KOPT-K1 (cell line): ENCODE measurements around the gene ASB6.
"Not testable (repeated sequence)": the region's sequence is repeated elsewhere in the genome, so short reads cannot be mapped to it uniquely, and the experiment has no call there.

Source experiments
- H3K27ac ChIP-seq: fragments of 200-600 bp; sonication (generic); 2 replicates; pipeline ENCODE4 v1.5.1; 2016; ENCODE audit warnings: antibody characterized with exemption, mild to moderate bottlenecking, low read depth, low read length; ENCODE audit not compliant: poor library complexity, severe bottlenecking
- H3K36me3 ChIP-seq: fragments of 200-600 bp; sonication (generic); 2 replicates; pipeline ENCODE4 v1.5.1; 2017; ENCODE audit warnings: antibody characterized with exemption, mild to moderate bottlenecking, low read length, moderate library complexity; ENCODE audit not compliant: insufficient read depth
- H3K9me3 ChIP-seq: fragments of 200-600 bp; sonication (generic); 2 replicates; pipeline ENCODE4 v1.5.1; 2017; ENCODE audit warnings: antibody characterized with exemption, low read length, mild to moderate bottlenecking; ENCODE audit not compliant: insufficient read depth, poor library complexity, severe bottlenecking

Gene ASB6

DNA sequence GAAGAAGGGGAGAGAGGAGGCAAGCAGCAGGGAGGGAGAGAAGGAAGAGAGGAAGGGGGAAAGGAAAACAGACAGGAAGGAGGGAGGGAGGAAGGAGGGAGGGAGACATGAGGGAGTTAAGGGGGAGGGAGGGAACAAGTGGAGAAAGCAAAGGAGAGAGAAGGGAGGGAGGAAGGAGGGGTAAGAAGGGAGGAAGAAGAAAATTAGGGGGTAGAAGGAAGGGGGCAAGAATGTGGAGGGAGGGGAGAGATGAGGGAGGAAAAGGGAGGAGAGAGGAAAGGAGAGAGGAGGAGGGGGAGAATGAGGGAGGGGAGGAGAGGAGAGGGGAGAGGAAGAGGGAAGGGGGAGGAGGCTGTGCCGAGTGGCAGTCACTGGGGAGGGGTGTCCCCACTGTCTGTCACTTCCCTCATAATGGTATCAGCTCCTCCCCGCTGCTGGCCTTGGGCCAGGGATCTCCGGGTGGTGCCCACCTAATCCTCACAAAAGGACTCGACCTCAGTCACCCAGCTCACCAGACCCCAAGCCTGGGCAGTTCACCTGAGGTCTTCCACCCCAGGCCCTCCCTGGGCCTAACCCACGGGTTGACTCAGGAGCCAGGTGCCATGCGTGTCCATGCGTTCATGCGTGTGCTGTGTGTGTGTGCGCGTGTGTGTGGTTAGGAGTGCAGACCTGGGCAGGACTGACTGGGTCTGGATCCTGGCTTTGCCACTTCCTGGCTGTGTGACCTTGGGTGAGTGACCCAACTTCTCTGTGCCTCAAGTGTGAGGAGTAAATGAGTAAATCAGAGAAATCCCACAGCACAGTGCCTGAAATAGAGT lies 39.1 kb downstream of the ASB6 start:
- H3K27ac ChIP-seq = no peak overlapping the region
- no peaks in the 10 kb centered on the region for H3K9me3 ChIP-seq
- H3K36me3 ChIP-seq = no peaks in the 10 kb centered on the region

DNA sequence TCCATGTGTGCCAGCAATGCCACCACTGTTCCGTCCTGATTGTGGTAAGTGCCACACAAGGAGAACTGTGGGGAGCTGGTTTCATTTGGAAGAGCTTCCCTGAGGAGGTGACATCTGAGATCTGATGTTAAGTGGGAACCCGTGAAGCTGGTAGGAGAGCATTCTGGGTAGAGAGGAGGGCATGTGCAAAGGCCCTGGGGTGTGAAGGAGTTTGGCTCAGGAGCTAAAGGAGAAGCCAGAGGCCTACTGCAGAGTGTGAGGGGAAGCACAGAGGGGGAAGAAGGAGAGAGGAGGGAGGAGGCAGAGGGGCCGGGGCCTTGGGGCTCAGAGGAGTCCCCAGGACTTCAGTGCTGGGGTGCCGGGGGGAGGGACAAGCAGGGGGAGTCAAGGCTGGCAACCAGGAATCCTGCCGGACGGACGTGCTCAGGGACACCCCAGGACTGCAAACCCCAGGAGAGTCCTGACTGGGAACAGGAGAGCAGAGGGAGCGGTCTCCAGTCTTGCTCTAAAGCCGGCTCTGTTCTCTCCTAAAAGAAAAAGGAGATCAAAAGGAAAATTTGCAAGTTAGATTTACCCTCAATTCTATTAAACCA lies 40.8 kb downstream of the ASB6 start:
- no peak overlapping the region for H3K27ac ChIP-seq
- no peaks in the 10 kb centered on the region for H3K9me3 ChIP-seq
- H3K36me3 ChIP-seq = no peaks in the 10 kb centered on the region

DNA sequence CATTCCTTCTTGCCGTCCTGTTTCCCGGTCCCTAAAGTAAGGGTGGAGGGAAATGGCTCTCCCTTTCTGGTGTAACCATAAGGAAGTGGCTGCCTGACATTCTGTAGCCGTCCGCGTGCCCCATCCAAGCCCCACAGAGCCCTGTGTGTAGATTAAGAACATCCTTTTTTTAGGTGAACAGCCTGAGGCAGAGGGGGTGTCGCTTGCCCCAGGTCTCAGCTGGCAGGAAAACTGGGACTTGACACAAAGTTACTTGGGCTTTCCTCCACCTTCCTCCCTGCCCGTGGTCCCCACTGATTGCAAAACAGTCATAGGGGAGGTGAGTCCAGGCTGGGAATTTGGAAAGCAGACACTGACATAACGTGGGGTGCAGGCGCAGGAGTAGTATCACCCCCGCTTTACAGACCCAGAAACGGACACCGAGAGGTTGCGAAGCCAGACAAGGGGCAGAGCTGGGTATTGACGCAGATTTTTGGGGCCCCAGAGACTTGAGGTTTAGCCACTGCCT lies 43.8 kb downstream of the ASB6 start:
- no peaks in the 10 kb centered on the region for H3K36me3 ChIP-seq
- no peaks in the 10 kb centered on the region for H3K9me3 ChIP-seq
- H3K27ac ChIP-seq = no peak overlapping the region

DNA sequence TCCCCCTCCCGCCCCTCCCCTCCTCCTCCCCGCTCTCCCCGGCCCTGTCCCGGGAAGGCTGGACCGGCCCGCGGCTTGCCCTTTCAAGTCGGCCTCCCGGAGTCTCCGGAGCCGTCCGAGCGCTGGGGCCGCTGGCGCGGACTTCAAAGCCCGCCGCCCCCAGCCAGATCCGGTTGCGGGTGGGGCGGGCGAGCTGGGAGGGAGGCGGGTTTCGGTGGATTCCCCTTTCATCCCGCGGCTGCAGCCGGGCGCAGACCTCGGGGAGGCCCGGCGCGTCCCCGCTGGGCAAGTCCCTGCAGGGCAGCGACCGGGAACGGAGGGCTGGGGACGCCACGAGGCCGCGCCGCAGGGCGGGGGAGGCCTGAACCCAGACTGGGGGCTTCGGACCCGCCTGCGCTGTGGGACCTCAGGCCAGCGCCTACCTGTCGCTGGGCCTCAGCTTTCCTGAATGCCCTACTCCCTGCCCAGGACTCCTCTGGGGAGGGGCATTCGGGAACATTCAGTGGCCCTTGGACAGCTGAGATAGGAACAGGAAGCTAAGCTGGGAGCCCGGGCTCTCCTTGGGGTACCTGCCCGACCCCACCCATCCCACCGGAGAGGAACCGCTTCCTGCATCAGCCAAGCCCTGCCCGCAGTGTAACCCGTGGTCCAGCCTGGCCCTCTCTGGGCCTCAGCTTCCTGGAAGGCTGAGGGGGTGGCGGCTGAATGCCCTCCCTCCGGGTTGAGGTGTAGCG lies 44.4 kb downstream of the ASB6 start:
- Histone ChIP-seq H3K27ac (no peak overlapping the region), H3K36me3 (no peaks in the 10 kb centered on the region), H3K9me3 (no peaks in the 10 kb centered on the region)

DNA sequence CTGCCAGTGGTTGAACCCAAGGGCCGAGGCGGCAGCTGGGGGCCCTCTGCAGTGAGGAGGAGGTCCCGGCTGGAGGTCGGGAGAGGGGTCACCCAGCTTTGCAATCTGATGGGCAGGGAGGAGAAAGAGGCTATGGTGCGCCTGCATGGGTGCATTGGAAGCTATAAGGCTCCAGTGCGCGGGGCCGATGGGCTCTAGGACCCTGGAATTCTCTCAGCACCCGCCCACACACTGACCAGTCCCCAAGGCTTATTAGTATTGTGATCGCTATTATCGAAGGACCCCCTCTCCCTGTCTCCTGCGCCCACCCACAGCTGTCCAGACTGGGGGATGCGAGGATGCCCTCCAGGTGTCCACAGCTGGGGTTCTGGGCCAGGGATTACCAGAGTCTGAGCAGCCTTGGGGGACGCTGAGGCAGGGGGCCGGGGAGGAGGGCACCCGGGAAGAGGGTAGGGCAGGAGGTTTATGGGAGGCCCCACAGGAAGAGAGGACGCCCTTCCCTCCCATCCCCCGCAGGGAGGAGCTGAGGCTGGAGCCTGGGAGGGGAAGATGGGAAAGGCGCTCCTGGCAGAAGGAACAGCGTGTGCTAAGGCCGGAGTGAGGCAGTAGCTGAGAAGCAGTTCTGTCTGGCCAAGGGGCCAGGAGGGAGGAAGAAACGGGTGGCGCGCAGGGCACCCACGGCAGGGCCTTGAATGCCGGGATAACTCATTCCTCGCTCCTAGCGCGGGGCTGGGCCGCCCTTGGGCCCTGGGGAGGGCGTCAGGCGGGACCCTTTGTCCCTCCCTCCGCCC lies 45.2 kb downstream of the ASB6 start:
- H3K27ac ChIP-seq = no peak overlapping the region
- no peaks in the 10 kb centered on the region for H3K9me3 ChIP-seq
- no peaks in the 10 kb centered on the region for H3K36me3 ChIP-seq

DNA sequence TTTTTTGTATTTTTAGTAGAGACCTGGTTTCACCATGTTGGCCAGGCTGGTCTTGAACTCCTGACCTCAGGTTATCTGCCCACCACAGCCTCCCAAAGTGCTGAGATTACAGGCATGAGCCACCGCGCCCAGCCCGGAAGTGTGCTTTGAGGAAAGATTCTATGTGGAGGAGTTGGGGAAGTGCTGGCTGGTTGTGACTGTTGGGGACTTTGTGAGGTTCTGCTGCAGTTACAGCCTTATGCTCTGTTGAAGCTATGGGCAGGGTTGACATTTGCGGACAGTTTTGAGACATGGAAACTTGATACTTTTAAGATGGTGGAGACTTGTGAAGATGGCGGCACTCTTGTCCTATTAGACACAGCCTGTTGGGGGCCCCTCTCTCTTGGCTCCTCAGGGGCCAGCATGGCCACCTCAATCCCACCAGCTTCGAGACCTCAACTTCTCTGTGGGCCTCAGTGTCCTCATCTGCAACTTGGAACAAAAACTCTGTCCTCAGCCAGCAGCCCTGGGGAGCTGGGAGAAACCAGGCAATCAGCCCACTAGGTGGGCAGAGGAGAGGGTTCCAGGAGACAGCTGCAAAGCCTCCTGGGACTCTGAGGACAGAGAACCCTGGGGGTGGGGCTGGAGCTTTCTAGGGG lies 45.9 kb downstream of the ASB6 start:
- Histone ChIP-seq H3K9me3 (no peaks in the 10 kb centered on the region), H3K27ac (no peak overlapping the region), H3K36me3 (no peaks in the 10 kb centered on the region)

DNA sequence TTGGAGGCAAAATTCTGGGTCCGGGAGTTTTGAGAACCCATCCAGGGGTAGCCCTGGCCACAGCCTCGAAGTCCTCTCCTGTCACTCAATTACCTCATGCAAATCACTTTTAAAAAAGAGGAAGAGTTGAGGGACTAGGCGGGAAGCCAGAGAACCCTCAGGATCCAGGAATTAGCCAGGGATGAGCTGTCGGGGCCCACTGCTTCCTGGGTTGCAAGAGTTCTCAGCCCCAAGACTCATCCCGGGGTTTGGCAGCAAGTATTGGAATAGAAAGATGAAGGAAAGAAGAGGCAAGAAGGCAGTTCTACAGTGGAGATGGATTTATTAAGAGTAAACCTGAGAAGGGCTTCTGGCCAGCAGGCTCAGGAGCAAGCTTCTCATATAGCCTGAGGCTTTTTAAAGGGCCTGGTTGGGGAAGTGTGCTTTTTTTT lies 46.6 kb downstream of the ASB6 start:
- Histone ChIP-seq H3K27ac (no peak overlapping the region), H3K36me3 (no peaks in the 10 kb centered on the region), H3K9me3 (no peaks in the 10 kb centered on the region)

DNA sequence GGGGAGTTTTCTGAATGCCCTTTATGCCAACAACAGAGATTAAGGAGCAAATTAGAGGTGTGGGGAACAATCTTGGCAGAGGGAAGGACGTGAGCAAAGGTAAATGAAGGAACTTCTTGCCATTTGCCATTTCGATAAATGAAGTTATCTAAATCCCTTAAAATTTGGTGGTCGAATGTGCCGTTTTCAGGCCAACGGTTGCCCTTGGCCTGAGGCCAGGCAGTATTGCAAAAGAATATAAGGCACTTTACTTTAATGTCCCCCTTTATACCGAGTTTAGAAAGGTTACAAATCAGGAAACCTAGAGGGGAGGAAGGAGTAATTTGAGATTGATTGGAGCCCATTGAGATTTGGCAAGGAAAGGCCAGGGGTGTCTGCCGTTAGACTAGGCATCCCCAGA lies 47.3 kb downstream of the ASB6 start:
- Histone ChIP-seq H3K27ac (no peak overlapping the region), H3K9me3 (no peaks in the 10 kb centered on the region), H3K36me3 (no peaks in the 10 kb centered on the region)

DNA sequence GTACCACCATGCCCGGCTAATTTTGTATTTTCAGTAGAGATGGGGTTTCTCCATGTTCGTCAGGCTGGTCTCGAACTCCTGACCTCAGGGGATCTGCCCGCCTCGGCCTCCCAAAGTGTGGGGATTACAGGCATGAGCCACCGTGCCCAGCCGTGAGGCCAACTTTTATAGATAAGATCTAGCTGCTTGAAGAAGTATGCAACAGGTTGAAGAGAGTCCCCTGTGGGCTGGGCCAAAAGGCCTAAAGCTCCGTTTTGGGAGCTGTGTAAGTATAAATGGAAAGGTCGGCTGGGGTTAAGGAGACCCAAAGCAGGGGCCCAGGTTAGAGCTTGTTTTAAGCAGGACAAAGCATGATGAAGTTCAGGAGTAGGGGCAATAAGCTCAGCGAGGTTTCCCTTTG lies 49.2 kb downstream of the ASB6 start:
- H3K9me3 ChIP-seq, H3K27ac ChIP-seq, H3K36me3 ChIP-seq: not testable (repeated sequence)

DNA sequence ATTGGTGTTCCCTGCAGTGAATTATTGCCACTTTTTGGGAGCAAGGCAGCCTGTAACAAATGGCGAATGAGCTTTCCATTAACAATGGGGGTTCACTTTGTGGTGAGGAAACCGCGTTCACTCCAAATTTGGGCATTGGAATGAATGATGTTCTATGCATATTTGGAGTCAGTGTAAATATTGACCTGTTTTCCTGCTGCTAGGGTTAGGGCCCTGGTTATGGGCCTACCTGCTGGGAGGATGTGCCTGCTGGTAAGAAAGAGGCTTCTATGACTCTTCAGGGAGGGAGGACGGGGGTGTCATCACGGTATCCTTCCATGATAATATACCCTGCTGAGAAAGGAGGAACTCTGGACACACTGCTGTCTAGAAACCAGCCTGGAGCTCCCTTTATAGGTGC lies 50.0 kb downstream of the ASB6 start:
- no peaks in the 10 kb centered on the region for H3K36me3 ChIP-seq
- no peak overlapping the region for H3K27ac ChIP-seq
- no peaks in the 10 kb centered on the region for H3K9me3 ChIP-seq

DNA sequence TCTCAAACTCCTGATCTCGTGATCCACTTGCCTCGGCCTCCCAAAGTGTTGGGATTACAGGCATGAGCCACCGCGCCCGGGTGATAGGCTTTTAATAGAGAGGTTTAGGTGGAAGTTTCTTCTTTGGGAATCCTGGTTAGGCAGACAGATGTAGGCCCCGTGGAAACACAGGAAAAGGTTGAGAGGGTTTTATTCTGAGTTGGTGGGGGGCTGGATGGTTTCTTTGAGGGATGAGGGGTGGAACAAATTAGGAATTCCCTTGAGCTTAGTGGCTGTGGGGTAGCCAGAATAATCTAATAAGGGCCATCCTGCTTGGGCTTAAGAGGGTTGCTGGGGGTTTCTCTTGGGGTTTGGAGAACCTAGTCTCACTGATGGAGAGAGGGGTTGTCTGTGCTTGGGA lies 51.5 kb downstream of the ASB6 start:
- no peaks in the 10 kb centered on the region for H3K9me3 ChIP-seq
- no peaks in the 10 kb centered on the region for H3K36me3 ChIP-seq
- no peak overlapping the region for H3K27ac ChIP-seq

DNA sequence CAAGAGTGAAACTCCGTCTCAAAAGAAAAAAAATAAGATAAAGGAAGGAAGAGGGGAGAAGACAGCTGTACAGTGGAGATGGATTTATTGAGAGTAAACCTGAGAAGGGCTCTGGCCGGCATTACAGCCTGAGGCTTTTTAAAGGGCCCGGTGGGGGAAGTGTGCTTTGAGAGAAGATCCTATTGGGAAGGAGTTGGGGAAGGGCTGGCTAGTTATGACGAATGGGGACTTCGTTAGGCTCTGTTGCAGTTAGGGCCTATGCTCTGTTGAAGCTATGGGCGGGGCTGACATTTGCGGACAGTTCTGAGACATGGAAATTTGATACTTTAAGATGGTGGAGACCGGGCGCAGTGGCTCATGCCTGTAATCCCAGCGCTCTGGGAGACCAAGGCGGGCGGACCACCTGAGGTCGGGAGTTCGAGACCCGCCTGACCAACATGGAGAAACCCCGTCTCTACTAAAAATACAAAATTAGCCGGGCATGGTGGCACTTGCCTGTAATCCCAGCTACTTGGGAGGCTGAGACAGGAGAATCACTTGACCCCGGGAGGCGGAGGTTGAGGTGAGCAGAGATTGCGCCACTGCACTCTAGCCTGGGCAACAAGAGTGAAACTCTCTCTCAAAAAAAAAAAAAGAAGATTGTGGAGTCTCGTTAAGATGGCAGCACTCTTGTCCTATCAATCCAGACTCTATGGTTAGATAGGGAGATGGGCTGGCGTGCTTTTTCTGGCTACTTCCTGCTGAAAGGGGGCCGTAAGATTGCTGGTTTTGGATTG lies 54.3 kb downstream of the ASB6 start:
- H3K27ac ChIP-seq = no peak overlapping the region
- no peaks in the 10 kb centered on the region for H3K9me3 ChIP-seq
- H3K36me3 ChIP-seq = no peaks in the 10 kb centered on the region

DNA sequence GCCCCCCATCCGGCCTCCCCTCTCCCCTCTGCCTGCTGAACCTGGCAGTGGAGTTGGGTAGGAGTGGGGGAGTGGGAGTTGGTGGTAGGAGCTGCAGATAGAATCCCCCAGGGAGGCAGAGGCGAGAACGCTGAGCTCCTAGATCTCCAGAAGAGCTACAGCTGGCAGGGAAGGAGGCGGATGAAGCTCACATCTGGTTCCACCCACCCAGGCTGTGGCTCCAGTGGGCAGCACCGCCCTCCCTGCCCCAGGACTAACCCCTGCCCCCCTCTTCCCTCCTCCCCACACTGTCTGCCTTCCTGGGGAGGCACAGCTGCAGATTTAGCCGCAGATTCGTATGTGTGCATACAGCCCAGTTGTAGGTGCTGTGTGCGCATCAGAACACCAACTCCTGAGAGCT lies 55.3 kb downstream of the ASB6 start:
- no peaks in the 10 kb centered on the region for H3K36me3 ChIP-seq
- H3K27ac ChIP-seq = peak overlapping the region; percentile 28
- no peaks in the 10 kb centered on the region for H3K9me3 ChIP-seq

DNA sequence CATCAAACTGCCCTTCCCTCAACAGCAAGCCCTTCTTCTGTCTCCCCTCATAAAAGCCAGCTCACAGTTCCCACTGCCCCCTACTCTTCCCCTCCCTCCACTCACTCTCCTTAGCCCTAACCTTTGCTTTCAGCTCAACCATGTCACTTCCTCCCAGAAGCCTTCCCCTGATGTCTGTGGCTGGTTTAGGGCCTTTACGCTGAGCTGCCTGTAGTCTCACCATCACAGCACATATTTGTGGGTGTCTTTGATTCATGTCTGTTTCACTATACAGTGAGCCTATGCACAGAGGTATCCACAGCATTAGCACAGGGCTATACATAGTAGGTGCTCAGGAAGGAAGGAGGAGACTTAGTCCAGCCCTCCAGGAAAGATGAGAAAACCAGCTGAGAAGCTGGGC lies 55.7 kb downstream of the ASB6 start:
- Histone ChIP-seq H3K36me3 (no peaks in the 10 kb centered on the region), H3K9me3 (no peaks in the 10 kb centered on the region), H3K27ac (peak overlapping the region; percentile 28)
